Measurements from ENCODE around the gene IRF7. TPM values are rescaled to one million over a fixed set of nuclear protein-coding genes. Genes with fewer than 3 reads are reported as not detected.
A peak's percentile ranks its signal among the peaks of the same experiment; 100 is the strongest.

IRF7 gene
- 100 to 1,000 TPM in 1 of 5 donors, 10 to 100 TPM in 4; 58.9 to 128 (median 73.7) TPM for total RNA-seq
- total RNA-seq (2013) = 27.1 TPM
- total RNA-seq = 15.2 to 438 (median 59.0) reads per million in 29 experiments

- H3K27me3 ChIP-seq (replicated peaks in 1 of 2; ENCODE audit: control insufficient read depth in 2 of 2, extremely low read depth in 1 of 2, insufficient read depth in 2 of 2, low read length in 1 of 2) = peaks cover 0 to 11% of the 10 kb centered on the region in 2 experiments
- peak; percentile 62 to 90 (median 75) for DNase-seq
- peaks cover 2 to 35% of the 10 kb centered on the region in 2 donors for H3K36me3 ChIP-seq (ENCODE audit: control insufficient read depth in 2 of 2, extremely low read depth in 1 of 2, insufficient read depth in 1 of 2, low read length in 1 of 2)
- POLR2A ChIA-PET = interaction anchor here in 1 of 2 donors (0.5 to 0.6 kb wide), 2 partner anchors 28 to 80 kb away, joined by 3 to 4 read pairs; partner anchors contain the start of gene TMEM80
- H3K27ac Mint-ChIP-seq = peak within 1 kb of the TSS; percentile 91 to 92
- peaks cover 4 to 44% of the 10 kb centered on the region in 2 experiments for H3K4me1 ChIP-seq (ENCODE audit: control insufficient read depth in 1 of 2, extremely low read depth in 1 of 2, insufficient read depth in 2 of 2, low read length in 2 of 2)
- peak; percentile 75 to 84 (median 82) for ATAC-seq (replicated peaks in 1 of 4)
- under 1% methylated on average over 55 of the region's 66 CpGs for WGBS (ENCODE audit: insufficient coverage)
- no peaks in the 10 kb centered on the region for H3K9me3 ChIP-seq
- peak within 1 kb of the TSS; percentile 85 to 91 (median 90) for H3K4me3 Mint-ChIP-seq
- H3K36me3 Mint-ChIP-seq = peaks cover 6% of the 10 kb centered on the region
- no peaks in the 10 kb centered on the region for H3K9me3 Mint-ChIP-seq
- peak within 1 kb of the TSS; percentile 86 for H3K27ac ChIP-seq (ENCODE audit: low read length)
- H3K4me1 Mint-ChIP-seq = peaks cover 14 to 27% (median 19%) of the 10 kb centered on the region in 3 donors
- CTCF ChIA-PET = no interaction called here
- H3K4me3 ChIP-seq (ENCODE audit: control insufficient read depth in 1 of 2, extremely low read depth in 1 of 2, low read length in 1 of 2) = peak within 1 kb of the TSS; percentile 73 to 91
- no peaks in the 10 kb centered on the region for H3K27me3 Mint-ChIP-seq
These were observed at the start of gene IRF7 for GRCh38 chr11:615504-616319. IRF7 (minus strand) TSS chr11:615950; CDS start chr11:615364, 586 bp downstream.

DNA sequence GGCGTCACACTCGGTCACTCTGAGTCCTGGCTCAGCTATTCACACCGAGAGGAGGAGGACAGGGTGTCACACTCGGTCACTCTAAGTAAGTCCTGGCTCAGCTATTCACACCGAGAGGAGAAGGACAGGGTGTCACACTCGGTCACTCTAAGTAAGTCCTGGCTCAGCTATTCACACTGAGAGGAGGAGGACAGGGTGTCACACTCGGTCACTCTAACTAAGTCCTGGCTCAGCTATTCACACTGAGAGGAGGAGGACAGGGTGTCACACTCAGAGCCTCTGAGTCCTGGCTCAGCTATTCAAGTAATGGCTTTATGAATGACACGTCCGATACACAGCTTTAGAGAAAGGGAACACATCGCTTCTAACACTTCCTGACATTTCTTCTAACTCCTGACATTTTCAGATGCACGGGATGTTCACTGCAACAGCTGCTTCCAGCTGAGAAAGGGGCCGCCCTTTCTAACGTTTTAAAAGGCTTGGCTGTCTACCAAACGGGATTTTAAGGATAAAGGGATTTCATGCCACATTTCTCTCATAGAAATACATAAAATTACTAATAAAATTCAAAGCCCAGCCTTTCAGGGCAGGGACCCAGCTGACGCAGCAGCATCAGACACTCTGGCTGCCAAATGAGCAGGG is 49.4 kb upstream of the IRF7 start:
- CTCF ChIA-PET = interaction anchor here in 1 of 2 donors (0.6 kb wide), 1 partner anchor 16 kb away, joined by 3 read pairs; no protein-coding TSS in a partner anchor
- DNase-seq (no peak), ATAC-seq (replicated peaks in 1 of 4) (no peak)
- no peak overlapping the region for H3K27ac Mint-ChIP-seq
- Histone ChIP-seq H3K27me3 (replicated peaks in 1 of 2; ENCODE audit: control insufficient read depth in 2 of 2, extremely low read depth in 1 of 2, insufficient read depth in 2 of 2, low read length in 1 of 2) (no peaks in the 10 kb centered on the region), H3K4me1 (ENCODE audit: control insufficient read depth in 1 of 2, extremely low read depth in 1 of 2, insufficient read depth in 2 of 2, low read length in 2 of 2) (no peaks in the 10 kb centered on the region), H3K36me3 (ENCODE audit: control insufficient read depth in 2 of 2, extremely low read depth in 1 of 2, insufficient read depth in 1 of 2, low read length in 1 of 2) (peaks cover 23% of the 10 kb centered on the region in 2 donors), H3K4me3 (ENCODE audit: control insufficient read depth in 1 of 2, extremely low read depth in 1 of 2, low read length in 1 of 2) (no peak overlapping the region), H3K9me3 (no peaks in the 10 kb centered on the region), H3K27ac (ENCODE audit: low read length) (no peak overlapping the region)
- WGBS (ENCODE audit: insufficient coverage) = 96% methylated on average over 5 of the region's 15 CpGs
- POLR2A ChIA-PET = no interaction called here
- no peaks in the 10 kb centered on the region for H3K9me3 Mint-ChIP-seq
- H3K36me3 Mint-ChIP-seq = peaks cover 18% of the 10 kb centered on the region
- H3K4me1 Mint-ChIP-seq = peaks cover 0 to 7% (median 0%) of the 10 kb centered on the region in 3 donors
- no peaks in the 10 kb centered on the region for H3K27me3 Mint-ChIP-seq
- H3K4me3 Mint-ChIP-seq = no peak overlapping the region

GRCh38 chr11:662689-663274 is 47.0 kb upstream of the IRF7 start:
- no peak overlapping the region for H3K27ac Mint-ChIP-seq
- POLR2A ChIA-PET = no interaction called here

DNA sequence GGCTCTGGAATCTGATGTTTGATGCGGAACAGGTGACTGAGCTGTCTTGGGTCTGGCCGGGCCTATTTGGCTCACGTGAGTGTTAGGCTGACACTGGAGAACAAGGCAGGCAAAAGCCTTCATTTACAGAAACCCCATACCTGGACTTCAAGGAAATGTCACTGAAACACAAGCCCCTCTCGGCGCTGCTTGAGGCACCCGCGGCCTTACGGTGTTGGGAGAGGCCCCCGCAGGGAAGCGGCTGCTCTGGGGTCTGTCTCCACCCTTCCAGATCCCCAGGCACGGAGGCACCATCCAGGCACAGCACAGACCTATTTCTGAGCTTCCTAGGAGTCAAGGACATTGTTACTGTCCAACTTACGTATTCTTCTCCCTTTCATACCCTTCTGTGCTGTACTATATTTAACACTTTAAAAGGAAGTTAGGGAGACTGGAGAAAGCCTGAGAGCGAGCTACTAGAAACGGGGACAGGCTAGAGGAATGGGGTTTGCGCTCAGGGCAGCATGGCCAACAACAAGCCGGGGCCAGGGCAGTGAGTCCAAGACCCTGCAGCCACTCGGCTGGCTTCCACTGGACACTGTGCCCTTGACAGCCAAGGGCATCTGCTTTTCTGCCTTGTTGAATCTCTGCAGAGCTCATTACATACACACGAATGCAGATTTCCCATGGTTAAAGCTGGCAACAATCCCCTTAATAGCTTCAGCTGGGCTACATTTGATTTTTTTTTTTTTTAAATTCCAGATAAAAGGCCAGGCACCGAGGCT is 45.1 kb upstream of the IRF7 start:
- peaks cover 0 to 7% (median 0%) of the 10 kb centered on the region in 3 donors for H3K4me1 Mint-ChIP-seq
- no peak overlapping the region for H3K4me3 Mint-ChIP-seq
- no peaks in the 10 kb centered on the region for H3K27me3 ChIP-seq (replicated peaks in 1 of 2; ENCODE audit: control insufficient read depth in 2 of 2, extremely low read depth in 1 of 2, insufficient read depth in 2 of 2, low read length in 1 of 2)
- WGBS (ENCODE audit: insufficient coverage) = 96% methylated on average over 16 of the region's 19 CpGs
- H3K4me3 ChIP-seq (ENCODE audit: control insufficient read depth in 1 of 2, extremely low read depth in 1 of 2, low read length in 1 of 2) = no peak overlapping the region
- H3K36me3 Mint-ChIP-seq = peaks cover 15% of the 10 kb centered on the region
- no peak overlapping the region for H3K27ac Mint-ChIP-seq
- ATAC-seq (replicated peaks in 1 of 4) = no peak
- POLR2A ChIA-PET = interaction anchor here (0.5 to 0.8 kb wide), 3 partner anchors 9 to 62 kb away, joined by 3 to 5 read pairs (median 4); partner anchors contain the start of genes DEAF1 (in 1 of the 2) and TMEM80 (in 1 of the 2)
- peaks cover 19 to 39% of the 10 kb centered on the region in 2 donors for H3K36me3 ChIP-seq (ENCODE audit: control insufficient read depth in 2 of 2, extremely low read depth in 1 of 2, insufficient read depth in 1 of 2, low read length in 1 of 2)
- H3K9me3 Mint-ChIP-seq = no peaks in the 10 kb centered on the region
- H3K4me1 ChIP-seq (ENCODE audit: control insufficient read depth in 1 of 2, extremely low read depth in 1 of 2, insufficient read depth in 2 of 2, low read length in 2 of 2) = no peaks in the 10 kb centered on the region
- H3K9me3 ChIP-seq = no peaks in the 10 kb centered on the region
- no peak overlapping the region for H3K27ac ChIP-seq (ENCODE audit: low read length)
- H3K27me3 Mint-ChIP-seq = no peaks in the 10 kb centered on the region
- no peak for DNase-seq
- CTCF ChIA-PET = interaction anchor here in 1 of 2 donors (0.6 kb wide), 1 partner anchor 72 kb away, joined by 5 read pairs; no protein-coding TSS in a partner anchor

More at GRCh38 chr11:662689-663274, 47.0 kb upstream of the IRF7 start:
- no peak overlapping the region for H3K4me3 ChIP-seq (ENCODE audit: control insufficient read depth in 1 of 2, extremely low read depth in 1 of 2, low read length in 1 of 2)
- Mint-ChIP-seq H3K9me3 (no peaks in the 10 kb centered on the region), H3K4me1 (peaks cover 0 to 7% (median 0%) of the 10 kb centered on the region in 3 donors), H3K27me3 (no peaks in the 10 kb centered on the region), H3K4me3 (no peak overlapping the region), H3K36me3 (peaks cover 22% of the 10 kb centered on the region)
- CTCF ChIA-PET = no interaction called here
- H3K36me3 ChIP-seq (ENCODE audit: control insufficient read depth in 2 of 2, extremely low read depth in 1 of 2, insufficient read depth in 1 of 2, low read length in 1 of 2) = peaks cover 30 to 35% of the 10 kb centered on the region in 2 donors
- 75% methylated on average over 11 of the region's 15 CpGs for WGBS (ENCODE audit: insufficient coverage)
- ATAC-seq (replicated peaks in 1 of 4) (peak in 3 of 4 experiments; percentile 45 to 61 (median 56)), DNase-seq (peak in 16 of 35 experiments; percentile 9 to 54 (median 34))
- H3K4me1 ChIP-seq (ENCODE audit: control insufficient read depth in 1 of 2, extremely low read depth in 1 of 2, insufficient read depth in 2 of 2, low read length in 2 of 2) = no peaks in the 10 kb centered on the region
- no peaks in the 10 kb centered on the region for H3K27me3 ChIP-seq (replicated peaks in 1 of 2; ENCODE audit: control insufficient read depth in 2 of 2, extremely low read depth in 1 of 2, insufficient read depth in 2 of 2, low read length in 1 of 2)
- no peaks in the 10 kb centered on the region for H3K9me3 ChIP-seq
- H3K27ac ChIP-seq (ENCODE audit: low read length) = no peak overlapping the region

DNA sequence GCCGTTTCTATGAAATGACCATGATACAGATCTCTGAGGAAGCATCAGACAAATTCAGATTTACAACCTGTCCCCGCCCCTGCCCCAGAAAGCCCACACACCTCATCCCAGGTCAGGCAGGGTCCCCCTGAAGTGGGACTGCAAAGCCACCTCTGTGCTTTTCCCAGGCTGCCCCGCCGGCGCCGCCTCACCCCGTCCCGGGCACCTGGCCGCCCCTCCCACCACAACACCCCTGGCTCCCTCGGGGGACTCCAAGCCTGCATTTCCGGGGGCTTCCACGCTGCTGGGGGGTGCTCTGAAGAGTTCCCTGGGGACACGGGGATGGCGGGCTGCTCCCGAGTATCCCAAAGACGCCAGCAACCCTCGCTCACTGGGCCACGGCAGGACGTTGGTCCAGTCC is 44.5 kb upstream of the IRF7 start:
- H3K4me1 Mint-ChIP-seq = peaks cover 0 to 7% (median 0%) of the 10 kb centered on the region in 3 donors
- 95% methylated on average over 11 of the region's 19 CpGs for WGBS (ENCODE audit: insufficient coverage)
- peaks cover 13% of the 10 kb centered on the region for H3K36me3 Mint-ChIP-seq
- Histone ChIP-seq H3K4me3 (ENCODE audit: control insufficient read depth in 1 of 2, extremely low read depth in 1 of 2, low read length in 1 of 2) (no peak overlapping the region), H3K27ac (ENCODE audit: low read length) (no peak overlapping the region), H3K9me3 (no peaks in the 10 kb centered on the region), H3K27me3 (replicated peaks in 1 of 2; ENCODE audit: control insufficient read depth in 2 of 2, extremely low read depth in 1 of 2, insufficient read depth in 2 of 2, low read length in 1 of 2) (no peaks in the 10 kb centered on the region), H3K4me1 (ENCODE audit: control insufficient read depth in 1 of 2, extremely low read depth in 1 of 2, insufficient read depth in 2 of 2, low read length in 2 of 2) (no peaks in the 10 kb centered on the region), H3K36me3 (ENCODE audit: control insufficient read depth in 2 of 2, extremely low read depth in 1 of 2, insufficient read depth in 1 of 2, low read length in 1 of 2) (peaks cover 16 to 39% of the 10 kb centered on the region in 2 donors)
- no peak for ATAC-seq (replicated peaks in 1 of 4)
- ChIA-PET CTCF (interaction anchor here in 1 of 2 donors (0.6 kb wide), 1 partner anchor 71 kb away, joined by 5 read pairs; no protein-coding TSS in a partner anchor), POLR2A (interaction anchor here (0.5 to 0.6 kb wide), 2 partner anchors 9 to 63 kb away, joined by 4 to 5 read pairs; no protein-coding TSS in a partner anchor)
- no peak overlapping the region for H3K27ac Mint-ChIP-seq
- H3K9me3 Mint-ChIP-seq = no peaks in the 10 kb centered on the region
- no peaks in the 10 kb centered on the region for H3K27me3 Mint-ChIP-seq
- H3K4me3 Mint-ChIP-seq = no peak overlapping the region
- DNase-seq = no peak
